NB4 (cell line): ENCODE measurements around the gene ANKRD62.

Source experiments
- DNase-seq: peaks from one replicate; pipeline ENCODE4 v3.0.0; 2010; ENCODE audit warnings: low read depth
- H3K4me3 ChIP-seq: one replicate; pipeline ENCODE4 v1.5.1; 2011; ENCODE audit warnings: mild to moderate bottlenecking, low read depth, low read length, moderate library complexity
- CTCF ChIP-seq: IDR thresholded peaks from one replicate; pipeline ENCODE4 v1.5.1; 2012; ENCODE audit warnings: low read depth, low read length
- MAX ChIP-seq: IDR thresholded peaks from 2 replicates; pipeline ENCODE4 v1.6.1; 2011; ENCODE audit warnings: low read depth, low read length
- MYC ChIP-seq: IDR thresholded peaks from 2 replicates; pipeline ENCODE4 v1.6.1; 2011; ENCODE audit warnings: low read depth, low read length
- POLR2A ChIP-seq: IDR thresholded peaks from 2 replicates; pipeline ENCODE4 v1.6.1; 2011; ENCODE audit warnings: mild to moderate bottlenecking; ENCODE audit not compliant: insufficient read length; ENCODE audit errors: extremely low read depth

Gene ANKRD62

GRCh38 chr18:12162786-12163185, 69.1 kb downstream of the ANKRD62 start:
- no peak overlapping the region for H3K4me3 ChIP-seq
- no peak for DNase-seq
- TF ChIP-seq POLR2A (no peak), MAX (no peak), CTCF (no peak)

GRCh38 chr18:12165038-12165768, 71.6 kb downstream of the ANKRD62 start:
- TF ChIP-seq CTCF (no peak), MYC (no peak), MAX (no peak), POLR2A (no peak)
- no peak for DNase-seq
- no peak overlapping the region for H3K4me3 ChIP-seq
